Measurements from ENCODE around the gene IQCK.

IQCK gene

DNA sequence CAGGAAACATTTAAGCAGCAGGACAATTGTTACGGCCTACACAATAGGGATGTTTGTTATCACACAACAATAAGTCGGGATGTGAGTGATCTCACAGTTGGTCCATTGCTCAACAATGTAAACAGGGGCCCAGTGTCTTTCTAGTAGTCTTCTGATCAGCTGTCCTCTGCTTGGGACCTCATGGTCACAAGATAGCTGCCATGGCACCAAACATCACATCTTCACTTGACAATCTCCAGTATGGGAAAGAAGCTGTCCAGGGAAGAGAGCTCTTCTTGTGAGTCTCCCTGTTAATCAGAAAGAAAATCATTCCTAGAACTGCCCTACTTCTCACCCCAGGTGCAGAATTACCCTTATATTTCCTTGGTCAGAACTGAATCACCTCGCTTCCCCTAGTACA, 172.8 kb downstream of the IQCK start:
- no peaks in the 10 kb centered on the region for H3K9me3 ChIP-seq (ENCODE audit: control insufficient read depth, insufficient read depth, low read length)
- no peak overlapping the region for H3K9ac ChIP-seq (ENCODE audit: low read depth, low read length)
- H3K4me1 ChIP-seq (ENCODE audit: control insufficient read depth, insufficient read depth, low read length) = no peaks in the 10 kb centered on the region
- H3K36me3 ChIP-seq (ENCODE audit: control insufficient read depth, insufficient read depth, low read length) = no peaks in the 10 kb centered on the region
- H3K4me3 ChIP-seq (ENCODE audit: low read depth, low read length) = no peak overlapping the region
- no peak overlapping the region for H3K27ac ChIP-seq (ENCODE audit: low read depth, low read length)
- H3K27me3 ChIP-seq (ENCODE audit: control insufficient read depth, insufficient read depth, low read length) = peaks cover 2% of the 10 kb centered on the region; the same call in 1 of the 2 replicates

DNA sequence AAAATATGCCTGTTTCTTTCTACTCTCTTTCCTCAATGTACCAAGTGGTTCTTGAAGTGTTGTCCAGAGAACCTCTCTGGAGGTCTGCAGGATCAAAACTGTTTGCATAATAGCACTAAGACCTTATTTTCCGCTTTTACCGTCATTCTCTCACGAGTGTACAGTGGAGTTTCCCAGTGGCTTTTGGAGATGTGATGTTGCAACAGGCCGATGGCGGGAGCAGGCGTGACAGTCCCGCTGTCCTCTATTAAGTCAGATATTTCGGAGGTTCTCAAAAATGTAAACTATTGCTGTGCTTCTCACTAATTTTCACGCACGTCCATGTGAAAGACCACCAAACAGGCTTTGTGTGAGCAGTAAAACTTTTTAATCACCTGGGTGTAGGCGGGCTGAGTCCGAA, 174.8 kb downstream of the IQCK start:
- Histone ChIP-seq H3K9me3 (ENCODE audit: control insufficient read depth, insufficient read depth, low read length) (no peaks in the 10 kb centered on the region), H3K27me3 (ENCODE audit: control insufficient read depth, insufficient read depth, low read length) (no peaks in the 10 kb centered on the region), H3K36me3 (ENCODE audit: control insufficient read depth, insufficient read depth, low read length) (no peaks in the 10 kb centered on the region), H3K4me1 (ENCODE audit: control insufficient read depth, insufficient read depth, low read length) (peaks cover under 1% of the 10 kb centered on the region; the same call in 1 of the 2 replicates), H3K9ac (ENCODE audit: low read depth, low read length) (no peak overlapping the region), H3K4me3 (ENCODE audit: low read depth, low read length) (no peak overlapping the region), H3K27ac (ENCODE audit: low read depth, low read length) (no peak overlapping the region)

DNA sequence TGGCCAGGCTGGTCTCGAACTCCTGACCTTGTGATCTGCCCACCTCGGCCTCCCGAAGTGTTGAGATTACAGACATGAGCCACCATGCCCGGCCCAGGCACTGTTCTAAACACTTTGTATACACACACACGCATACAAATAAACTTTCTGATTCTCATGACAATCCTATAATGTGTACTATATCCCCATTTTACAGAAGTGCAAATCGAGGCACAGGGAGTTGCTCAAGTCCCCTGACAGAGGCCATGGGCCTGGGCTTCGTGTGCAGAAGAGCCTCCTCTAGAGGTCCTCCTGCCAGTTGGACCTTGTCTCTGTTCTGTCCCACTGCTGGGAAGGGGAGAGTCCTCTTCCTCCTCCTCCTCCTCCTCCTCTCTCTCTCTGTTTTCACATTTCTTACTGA, 176.5 kb downstream of the IQCK start:
- no peaks in the 10 kb centered on the region for H3K36me3 ChIP-seq (ENCODE audit: control insufficient read depth, insufficient read depth, low read length)
- H3K9ac ChIP-seq (ENCODE audit: low read depth, low read length) = no peak overlapping the region
- H3K4me3 ChIP-seq (ENCODE audit: low read depth, low read length) = no peak overlapping the region
- H3K27me3 ChIP-seq (ENCODE audit: control insufficient read depth, insufficient read depth, low read length) = no peaks in the 10 kb centered on the region
- peaks cover 9% of the 10 kb centered on the region; the same call in 1 of the 2 replicates for H3K4me1 ChIP-seq (ENCODE audit: control insufficient read depth, insufficient read depth, low read length)
- no peak overlapping the region for H3K27ac ChIP-seq (ENCODE audit: low read depth, low read length)
- no peaks in the 10 kb centered on the region for H3K9me3 ChIP-seq (ENCODE audit: control insufficient read depth, insufficient read depth, low read length)

DNA sequence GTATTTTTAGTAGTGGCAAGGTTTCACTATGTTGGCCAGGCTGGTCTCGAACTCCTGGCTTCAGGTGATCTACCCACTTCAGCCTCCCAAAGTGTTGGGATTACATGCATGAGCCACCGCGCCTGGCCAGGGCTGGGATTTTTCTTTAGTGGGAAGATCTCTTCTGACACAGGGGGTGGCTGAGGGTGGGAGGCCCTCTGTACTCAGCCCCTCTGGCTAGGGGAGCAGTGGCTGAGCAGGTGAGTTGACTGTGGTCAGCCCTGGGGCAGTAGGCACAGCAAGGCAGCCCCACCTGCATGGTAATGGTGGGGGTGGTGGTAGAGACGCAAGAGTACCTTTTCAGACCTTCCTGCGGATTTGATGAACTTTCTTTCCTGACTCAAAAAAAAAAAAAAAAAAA, 178.9 kb downstream of the IQCK start:
- no peak overlapping the region for H3K27ac ChIP-seq (ENCODE audit: low read depth, low read length)
- peaks cover 9% of the 10 kb centered on the region; the same call in 1 of the 2 replicates for H3K4me1 ChIP-seq (ENCODE audit: control insufficient read depth, insufficient read depth, low read length)
- H3K4me3 ChIP-seq (ENCODE audit: low read depth, low read length) = no peak overlapping the region
- H3K9me3 ChIP-seq (ENCODE audit: control insufficient read depth, insufficient read depth, low read length) = no peaks in the 10 kb centered on the region
- no peak overlapping the region for H3K9ac ChIP-seq (ENCODE audit: low read depth, low read length)
- no peaks in the 10 kb centered on the region for H3K36me3 ChIP-seq (ENCODE audit: control insufficient read depth, insufficient read depth, low read length)
- H3K27me3 ChIP-seq (ENCODE audit: control insufficient read depth, insufficient read depth, low read length) = no peaks in the 10 kb centered on the region

DNA sequence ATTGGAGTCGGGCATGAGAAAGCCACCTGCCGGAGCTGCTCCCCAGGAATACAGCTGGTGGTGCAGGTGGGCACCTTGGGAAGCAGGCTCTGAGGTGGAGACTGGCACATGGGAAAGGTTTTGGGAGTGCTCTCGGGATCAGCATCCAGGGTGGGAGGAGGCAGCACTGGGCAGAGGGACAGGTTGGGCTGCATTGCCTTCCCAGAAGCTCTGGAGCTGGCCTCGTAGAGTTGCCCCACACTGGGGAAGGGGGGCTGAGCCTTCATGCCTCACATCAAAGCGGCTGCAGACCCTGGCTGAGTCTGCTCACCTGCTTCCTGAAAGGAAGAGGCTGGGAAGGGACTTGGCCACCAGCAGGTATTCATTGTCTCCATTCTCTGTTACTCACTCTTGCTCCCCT, 180.1 kb downstream of the IQCK start:
- no peak overlapping the region for H3K9ac ChIP-seq (ENCODE audit: low read depth, low read length)

DNA sequence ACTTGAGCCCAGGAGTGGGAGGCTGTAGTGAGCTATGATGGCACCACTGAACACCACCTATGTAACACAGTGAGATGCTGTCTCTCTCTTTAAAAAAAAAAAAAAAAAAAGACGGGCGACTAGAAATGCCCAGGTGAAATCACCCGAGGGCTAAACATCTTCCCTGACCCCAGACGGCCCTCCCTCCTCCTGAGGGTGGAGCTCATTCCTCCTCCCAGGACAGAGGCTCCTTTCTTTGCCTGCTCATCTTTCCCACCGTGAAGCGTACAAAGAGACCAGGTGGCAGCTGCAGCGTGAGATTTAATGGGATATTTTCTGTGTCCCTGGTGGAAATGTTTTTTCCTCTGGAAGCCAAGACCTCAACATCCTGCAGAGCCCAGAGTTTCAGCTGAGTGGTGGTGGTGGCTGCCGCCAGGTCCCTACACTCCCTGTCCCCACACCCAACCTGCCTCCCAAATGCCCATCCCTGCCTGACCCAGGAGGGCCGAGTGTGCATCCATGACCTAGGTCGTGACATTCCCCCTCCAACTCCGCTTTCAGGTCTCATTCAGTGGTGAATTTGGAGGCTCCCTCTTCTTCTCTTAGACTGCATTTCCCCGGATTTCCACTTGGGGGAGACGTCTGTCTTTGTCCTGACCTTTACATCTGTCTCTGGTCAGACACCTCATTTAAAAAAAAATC, 181.0 kb downstream of the IQCK start:
- H3K9me3 ChIP-seq (ENCODE audit: control insufficient read depth, insufficient read depth, low read length) = no peaks in the 10 kb centered on the region
- H3K4me3 ChIP-seq (ENCODE audit: low read depth, low read length) = no peak overlapping the region
- H3K27ac ChIP-seq (ENCODE audit: low read depth, low read length) = no peak overlapping the region
- H3K9ac ChIP-seq (ENCODE audit: low read depth, low read length) = no peak overlapping the region
- peaks cover 9% of the 10 kb centered on the region; the same call in 1 of the 2 replicates for H3K4me1 ChIP-seq (ENCODE audit: control insufficient read depth, insufficient read depth, low read length)
- H3K36me3 ChIP-seq (ENCODE audit: control insufficient read depth, insufficient read depth, low read length) = no peaks in the 10 kb centered on the region
- H3K27me3 ChIP-seq (ENCODE audit: control insufficient read depth, insufficient read depth, low read length) = no peaks in the 10 kb centered on the region

More for the DNA sequence above, 180.1 kb downstream of the IQCK start:
- Histone ChIP-seq H3K36me3 (ENCODE audit: control insufficient read depth, insufficient read depth, low read length) (no peaks in the 10 kb centered on the region), H3K9me3 (ENCODE audit: control insufficient read depth, insufficient read depth, low read length) (no peaks in the 10 kb centered on the region), H3K27me3 (ENCODE audit: control insufficient read depth, insufficient read depth, low read length) (no peaks in the 10 kb centered on the region), H3K4me1 (ENCODE audit: control insufficient read depth, insufficient read depth, low read length) (peaks cover 9% of the 10 kb centered on the region; the same call in 1 of the 2 replicates), H3K27ac (ENCODE audit: low read depth, low read length) (no peak overlapping the region), H3K4me3 (ENCODE audit: low read depth, low read length) (no peak overlapping the region)

DNA sequence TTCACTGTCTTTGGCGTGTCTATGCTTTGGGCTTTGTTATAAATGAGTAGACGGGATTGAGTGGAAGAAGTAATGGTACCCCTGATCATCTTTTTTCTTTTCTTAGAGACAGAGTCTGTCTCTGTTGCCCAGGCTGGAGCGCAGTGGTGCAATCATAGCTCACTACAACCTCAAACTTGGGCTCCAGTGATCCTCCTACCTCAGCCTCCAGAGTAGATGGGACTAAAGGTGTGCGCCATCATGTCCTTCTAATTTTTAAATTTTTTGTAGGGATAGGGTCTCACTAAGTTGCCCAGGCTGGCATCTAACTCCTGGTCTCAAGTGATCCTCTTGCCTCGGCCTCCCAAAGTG, 181.5 kb downstream of the IQCK start:
- Histone ChIP-seq H3K9ac (ENCODE audit: low read depth, low read length) (no peak overlapping the region), H3K4me3 (ENCODE audit: low read depth, low read length) (no peak overlapping the region), H3K4me1 (ENCODE audit: control insufficient read depth, insufficient read depth, low read length) (peaks cover 9% of the 10 kb centered on the region; the same call in 1 of the 2 replicates), H3K27me3 (ENCODE audit: control insufficient read depth, insufficient read depth, low read length) (no peaks in the 10 kb centered on the region), H3K27ac (ENCODE audit: low read depth, low read length) (no peak overlapping the region), H3K36me3 (ENCODE audit: control insufficient read depth, insufficient read depth, low read length) (no peaks in the 10 kb centered on the region), H3K9me3 (ENCODE audit: control insufficient read depth, insufficient read depth, low read length) (no peaks in the 10 kb centered on the region)

DNA sequence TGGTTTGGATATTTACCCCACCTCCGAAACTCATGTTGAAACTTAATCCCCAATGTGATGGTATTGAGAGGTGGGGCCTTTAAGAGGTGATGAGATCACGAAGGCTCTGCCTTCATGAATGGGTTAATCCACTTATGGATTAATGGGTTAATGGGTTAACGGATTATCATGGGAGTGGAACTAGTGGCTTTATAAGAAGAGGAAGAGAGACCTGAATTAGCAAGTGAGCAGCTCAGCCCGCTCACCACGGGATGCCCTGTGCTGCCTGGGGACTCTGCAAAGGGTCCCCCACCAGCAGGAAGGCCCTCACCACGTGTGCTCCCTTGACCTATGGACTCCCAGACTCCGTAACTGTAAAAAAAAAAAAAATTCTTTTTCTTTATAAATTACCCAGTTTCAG, 183.1 kb downstream of the IQCK start:
- H3K4me3 ChIP-seq (ENCODE audit: low read depth, low read length) = no peak overlapping the region
- H3K4me1 ChIP-seq (ENCODE audit: control insufficient read depth, insufficient read depth, low read length) = peaks cover 9% of the 10 kb centered on the region; the same call in 1 of the 2 replicates
- H3K27ac ChIP-seq (ENCODE audit: low read depth, low read length) = no peak overlapping the region
- no peaks in the 10 kb centered on the region for H3K9me3 ChIP-seq (ENCODE audit: control insufficient read depth, insufficient read depth, low read length)
- no peaks in the 10 kb centered on the region for H3K27me3 ChIP-seq (ENCODE audit: control insufficient read depth, insufficient read depth, low read length)
- H3K36me3 ChIP-seq (ENCODE audit: control insufficient read depth, insufficient read depth, low read length) = no peaks in the 10 kb centered on the region
- no peak overlapping the region for H3K9ac ChIP-seq (ENCODE audit: low read depth, low read length)

DNA sequence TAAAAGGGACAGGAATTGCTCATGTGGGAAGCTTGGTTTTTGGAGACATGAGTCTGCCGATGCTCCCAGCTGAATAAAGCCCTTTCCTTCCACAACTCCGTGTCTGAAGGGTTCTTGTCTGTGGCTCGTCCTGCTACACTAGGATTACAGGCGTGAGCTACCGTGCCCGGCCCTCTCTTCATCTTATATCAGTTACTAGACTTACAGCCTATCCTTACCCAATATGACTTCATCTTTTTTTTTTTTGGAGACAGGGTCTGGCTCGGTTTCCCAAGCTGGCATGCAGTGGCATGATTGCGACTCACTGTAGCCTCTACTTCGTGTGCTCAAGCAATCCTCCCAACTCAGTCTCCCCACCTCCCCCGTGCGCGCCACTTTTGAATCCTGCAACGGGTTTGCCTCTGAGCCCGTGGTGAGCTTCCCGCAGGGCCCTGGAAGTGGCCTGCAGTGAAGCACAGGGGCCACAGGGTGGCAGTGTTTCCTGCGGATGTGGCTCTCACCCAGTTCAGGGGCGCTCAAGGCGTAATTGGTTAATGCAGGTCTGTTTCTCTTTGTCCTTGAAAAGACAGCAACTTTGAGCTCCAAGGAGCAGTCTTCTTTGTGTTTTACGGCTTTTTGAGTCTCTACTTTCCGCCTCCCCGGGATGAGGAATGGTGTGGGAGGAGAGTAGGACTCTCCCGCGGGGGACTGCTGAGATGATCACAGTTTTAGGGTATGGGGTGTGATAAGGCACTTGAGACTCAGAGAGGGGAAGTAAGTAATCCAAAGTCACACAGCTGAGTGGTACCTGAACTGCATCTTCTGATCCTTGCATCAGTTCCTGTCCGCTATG, 189.3 kb downstream of the IQCK start:
- Histone ChIP-seq H3K27me3 (ENCODE audit: control insufficient read depth, insufficient read depth, low read length) (no peaks in the 10 kb centered on the region), H3K4me3 (ENCODE audit: low read depth, low read length) (no peak overlapping the region), H3K36me3 (ENCODE audit: control insufficient read depth, insufficient read depth, low read length) (no peaks in the 10 kb centered on the region), H3K9me3 (ENCODE audit: control insufficient read depth, insufficient read depth, low read length) (0 out of 2 replicates have a peak, but pooled peaks cover 3% of the 10 kb centered on the region), H3K4me1 (ENCODE audit: control insufficient read depth, insufficient read depth, low read length) (peaks cover 5% of the 10 kb centered on the region; the same call in 1 of the 2 replicates), H3K27ac (ENCODE audit: low read depth, low read length) (peak overlapping the region; percentile 43), H3K9ac (ENCODE audit: low read depth, low read length) (peak overlapping the region; percentile 60; the same call in 1 of the 2 replicates)

Measured in HUES48 (cell line).